AG04449 (cell line): ENCODE measurements around the gene DMD.

Experiments
- CTCF ChIA-PET: fragments of 350-600 bp; formaldehyde crosslinking; extraction: SDS; loops from one replicate; lab custom pipeline; 2021; ENCODE audit warnings: antibody characterized with exemption; lab: Yijun Ruan, JAX
- POLR2A ChIA-PET: fragments of 400-600, 350-600 bp; formaldehyde crosslinking; extraction: SDS; loops from one replicate; lab custom pipeline; 2020; ENCODE audit warnings: antibody characterized with exemption, inconsistent platforms; lab: Yijun Ruan, JAX
- DNase-seq: peaks from one replicate; pipeline ENCODE4 v3.0.0-alpha.2; 2010; ENCODE audit warnings: low read depth, low spot score
- H3K4me3 ChIP-seq: 2 replicates; pipeline ENCODE4 v1.5.1; 2011; ENCODE audit warnings: low read depth, mild to moderate bottlenecking, control low read depth, low read length
- TF ChIP-seq, protein P1 (sequence below): IDR thresholded peaks from one replicate; pipeline ENCODE4 v1.5.1; 2011; ENCODE audit warnings: mild to moderate bottlenecking, moderate library complexity, low read length, control low read depth, inconsistent platforms; ENCODE audit not compliant: insufficient read depth; ENCODE audit errors: missing control alignments

The DMD gene

GRCh38 chrX:32026772-32027171 lies 1184.6 kb downstream of the DMD start:
- POLR2A ChIA-PET = no interaction called here
- TF ChIP-seq, protein P1, sequence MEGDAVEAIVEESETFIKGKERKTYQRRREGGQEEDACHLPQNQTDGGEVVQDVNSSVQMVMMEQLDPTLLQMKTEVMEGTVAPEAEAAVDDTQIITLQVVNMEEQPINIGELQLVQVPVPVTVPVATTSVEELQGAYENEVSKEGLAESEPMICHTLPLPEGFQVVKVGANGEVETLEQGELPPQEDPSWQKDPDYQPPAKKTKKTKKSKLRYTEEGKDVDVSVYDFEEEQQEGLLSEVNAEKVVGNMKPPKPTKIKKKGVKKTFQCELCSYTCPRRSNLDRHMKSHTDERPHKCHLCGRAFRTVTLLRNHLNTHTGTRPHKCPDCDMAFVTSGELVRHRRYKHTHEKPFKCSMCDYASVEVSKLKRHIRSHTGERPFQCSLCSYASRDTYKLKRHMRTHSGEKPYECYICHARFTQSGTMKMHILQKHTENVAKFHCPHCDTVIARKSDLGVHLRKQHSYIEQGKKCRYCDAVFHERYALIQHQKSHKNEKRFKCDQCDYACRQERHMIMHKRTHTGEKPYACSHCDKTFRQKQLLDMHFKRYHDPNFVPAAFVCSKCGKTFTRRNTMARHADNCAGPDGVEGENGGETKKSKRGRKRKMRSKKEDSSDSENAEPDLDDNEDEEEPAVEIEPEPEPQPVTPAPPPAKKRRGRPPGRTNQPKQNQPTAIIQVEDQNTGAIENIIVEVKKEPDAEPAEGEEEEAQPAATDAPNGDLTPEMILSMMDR = no peak
- no peak for DNase-seq
- CTCF ChIA-PET = no interaction called here
- no peak overlapping the region for H3K4me3 ChIP-seq

- CTCF ChIA-PET = no interaction called here
- H3K4me3 ChIP-seq = no peak overlapping the region
- DNase-seq = no peak
- POLR2A ChIA-PET = no interaction called here
- TF ChIP-seq, protein P1 = no peak
These were observed 1187.3 kb downstream of the DMD start for GRCh38 chrX:32024072-32024471.

DNA sequence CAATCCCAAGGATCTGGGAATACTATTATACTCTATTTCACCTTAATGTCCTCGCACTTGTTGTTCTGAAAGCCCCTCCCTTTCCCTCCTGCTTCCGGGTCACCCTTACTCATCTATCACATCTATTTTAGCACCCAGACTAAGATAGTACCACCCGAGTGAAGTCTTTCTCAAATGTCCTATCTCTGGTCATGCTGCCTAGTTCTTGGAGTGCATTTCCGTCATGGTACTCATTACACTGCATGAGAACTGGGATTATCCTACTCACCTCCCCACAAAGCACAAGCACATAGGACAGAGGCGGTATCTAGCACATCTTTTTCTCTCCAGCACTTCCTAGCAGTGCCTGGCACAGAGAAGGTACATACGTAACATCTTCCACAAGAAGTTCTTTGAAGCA lies 1195.2 kb downstream of the DMD start:
- CTCF ChIA-PET = no interaction called here
- no peak overlapping the region for H3K4me3 ChIP-seq
- POLR2A ChIA-PET = no interaction called here
- DNase-seq = no peak
- TF ChIP-seq, protein P1 = no peak

DNA sequence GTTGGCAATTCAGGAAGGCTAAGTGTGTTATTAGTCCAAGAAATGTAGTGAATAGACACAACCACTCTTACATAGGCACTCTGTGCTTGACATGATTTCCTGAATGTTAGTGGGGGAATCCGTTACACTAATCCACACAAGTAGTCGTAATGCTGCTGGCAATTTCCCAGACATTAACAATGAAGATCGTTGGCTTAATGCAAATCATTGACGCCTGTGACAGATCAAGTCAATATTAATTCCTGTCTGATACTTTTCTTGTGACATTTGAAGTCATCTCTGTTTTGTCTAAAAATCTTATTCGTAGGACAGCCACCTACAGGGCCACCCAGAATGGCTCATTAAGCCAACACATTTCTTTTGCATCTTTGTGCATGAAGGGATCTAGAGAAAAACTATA lies 1200.4 kb downstream of the DMD start:
- POLR2A ChIA-PET = no interaction called here
- no peak overlapping the region for H3K4me3 ChIP-seq
- no peak for DNase-seq
- TF ChIP-seq, protein P1 = no peak
- CTCF ChIA-PET = no interaction called here

GRCh38 chrX:32010212-32010611 lies 1201.1 kb downstream of the DMD start:
- CTCF ChIA-PET = no interaction called here
- TF ChIP-seq, protein P1 = no peak
- DNase-seq = no peak
- H3K4me3 ChIP-seq = no peak overlapping the region
- POLR2A ChIA-PET = no interaction called here

- DNase-seq = no peak
- TF ChIP-seq, protein P1 = no peak
- POLR2A ChIA-PET = no interaction called here
- CTCF ChIA-PET = no interaction called here
- H3K4me3 ChIP-seq = no peak overlapping the region
These were observed 1217.7 kb downstream of the DMD start for GRCh38 chrX:31993637-31994036.
